ENCODE measurements around the gene CCDC97.

- TF ChIP-seq CTCF (IDR thresholded peaks at IDR 0.05; ENCODE audit: low read depth, low read length, poor library complexity, severe bottlenecking) (no peak), EZH2phosphoT487 (IDR thresholded peaks at IDR 0.05; ENCODE audit: borderline replicate concordance, low read length) (no peak)
These were observed 13.5 kb upstream of the CCDC97 start for GRCh38 chr19:41296433-41296871.

All from DOHH2 (cell line).